CD4-positive, alpha-beta T cell treated with Interleukin-6 at 100 ng/mL for 8 hours (primary cell): ENCODE measurements around the gene WFIKKN1.
A peak's percentile ranks its signal among the peaks of the same experiment; 100 is the strongest.
"Not testable (repeated sequence)": the region's sequence is repeated elsewhere in the genome, so short reads cannot be mapped to it uniquely, and the experiment has no call there.

Experiments
- DNase-seq: peaks from one replicate; pipeline ENCODE4 v3.0.0-alpha.2; 2020; ENCODE audit warnings: mixed read lengths, low spot score

Gene WFIKKN1

GRCh38 chr16:595094-595528 is 35.7 kb upstream of the WFIKKN1 start:
- no peak for DNase-seq

DNA sequence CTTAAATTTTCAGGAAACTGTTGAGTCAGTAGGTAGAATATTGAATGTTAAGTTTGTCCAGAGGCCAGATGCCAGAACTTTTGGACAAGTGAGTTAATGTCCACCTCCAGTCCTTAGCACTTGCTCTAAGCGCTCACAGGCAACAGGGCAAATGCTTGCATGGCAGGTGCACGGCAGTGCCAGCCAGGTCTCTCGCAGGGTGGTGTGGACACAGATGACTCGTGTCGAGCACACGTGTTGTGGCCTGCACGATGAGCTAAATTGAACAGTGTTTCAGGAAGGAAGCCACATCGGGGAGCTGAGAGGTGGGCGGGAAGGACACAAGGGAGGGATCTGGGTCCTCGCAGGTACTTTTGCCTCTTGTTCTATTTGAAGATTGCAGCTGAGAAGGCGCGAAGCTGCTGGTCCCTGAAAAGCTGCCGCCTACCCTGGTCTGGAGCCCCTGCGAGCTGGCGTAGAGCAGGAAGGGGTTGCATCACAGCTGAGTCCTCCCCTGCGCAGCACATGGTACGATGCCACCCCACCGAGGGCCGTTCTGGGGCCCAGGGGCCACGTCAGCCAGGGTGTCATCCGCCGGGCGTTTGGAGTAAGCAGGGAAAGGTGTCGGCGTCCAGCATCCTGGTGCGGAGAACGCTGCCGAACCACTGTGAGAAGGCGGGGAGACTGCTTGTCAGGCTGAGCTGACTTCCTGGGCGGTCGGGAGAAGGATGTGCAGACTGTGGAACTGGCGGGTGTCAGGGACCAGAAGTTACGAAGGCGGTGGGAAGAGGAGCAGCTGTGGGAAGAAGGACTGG is 34.6 kb upstream of the WFIKKN1 start:
- no peak for DNase-seq

GRCh38 chr16:596736-597060 is 34.1 kb upstream of the WFIKKN1 start:
- DNase-seq = no peak

GRCh38 chr16:597655-598054 is 33.1 kb upstream of the WFIKKN1 start:
- DNase-seq = not testable (repeated sequence)

DNA sequence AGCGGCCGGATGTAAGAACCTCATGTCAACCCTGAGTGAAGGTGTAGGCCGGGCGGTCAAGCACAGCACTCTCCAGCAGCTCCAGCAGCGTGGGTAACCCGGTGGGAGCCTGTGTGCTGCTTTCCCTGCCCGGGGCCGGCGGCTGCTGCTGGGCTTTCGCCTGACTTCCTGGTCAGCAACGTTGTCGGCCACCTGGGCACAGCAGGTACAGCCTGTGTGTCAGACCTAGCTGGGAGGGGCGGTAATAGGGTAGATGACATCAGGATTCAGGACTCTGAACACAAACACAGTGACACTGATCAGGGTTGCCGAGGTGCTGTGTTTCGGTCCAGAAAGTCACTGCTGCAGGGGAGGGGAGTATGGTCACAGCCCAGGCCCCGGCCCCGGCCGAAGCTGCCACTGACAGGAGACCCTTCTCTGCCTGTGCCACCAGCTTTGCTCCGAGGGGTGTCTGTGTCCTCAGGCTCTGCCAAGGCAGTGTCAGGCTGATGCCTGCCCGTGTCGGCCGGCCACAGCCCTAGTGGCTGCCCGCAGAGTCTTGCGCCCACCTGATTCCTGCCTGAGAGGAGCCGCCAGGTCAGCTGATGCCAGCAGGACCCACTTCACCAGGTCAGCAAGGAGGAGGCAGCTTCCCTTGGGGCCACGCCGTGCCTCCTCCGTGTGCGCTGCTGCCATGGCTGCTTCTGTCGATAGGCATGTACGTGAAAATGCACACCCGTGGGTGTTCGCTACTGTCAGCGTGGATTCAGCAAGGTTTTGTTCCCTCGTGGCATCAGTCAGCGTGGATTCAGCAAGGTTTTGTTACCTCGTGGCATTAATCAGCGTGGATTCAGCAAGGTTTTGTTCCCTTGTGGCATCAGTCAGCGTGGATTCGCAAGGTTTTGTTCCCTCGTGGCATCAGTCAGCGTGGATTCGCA is 31.7 kb upstream of the WFIKKN1 start:
- no peak for DNase-seq

GRCh38 chr16:600781-601180 is 30.0 kb upstream of the WFIKKN1 start:
- DNase-seq = no peak

- no peak for DNase-seq
These were observed 26.9 kb upstream of the WFIKKN1 start for GRCh38 chr16:603933-604332.

DNA sequence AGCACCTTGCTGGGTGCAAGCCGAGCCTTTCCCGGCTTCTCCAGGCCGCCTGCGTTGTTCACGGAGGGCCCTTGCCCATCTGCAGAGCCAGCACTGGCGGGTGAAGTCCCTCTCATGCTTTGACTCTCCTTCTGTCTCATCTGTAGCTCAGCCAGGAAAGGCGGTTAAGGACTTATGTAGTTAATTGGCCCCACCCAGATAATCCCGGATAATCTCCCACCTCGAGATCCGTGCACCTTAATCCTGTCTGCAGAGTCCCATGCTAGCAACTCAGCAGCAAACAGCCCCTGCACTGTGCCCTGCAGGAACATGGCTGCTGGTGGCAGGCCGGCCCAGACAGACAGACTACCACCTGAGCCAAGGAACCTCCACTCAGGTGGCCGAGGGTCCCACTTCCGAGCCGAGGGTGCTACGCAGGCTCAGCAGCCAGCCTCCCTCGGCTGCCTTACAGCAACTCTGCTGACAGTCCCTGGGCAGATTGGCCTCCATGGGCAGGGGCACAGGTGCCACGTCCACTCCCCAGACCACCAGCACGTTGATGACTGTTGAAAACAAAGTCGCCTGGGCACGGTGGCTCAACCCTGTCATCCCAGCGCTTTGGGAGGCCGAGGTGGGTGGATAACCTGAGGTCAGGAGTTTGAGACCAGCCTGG is 24.0 kb upstream of the WFIKKN1 start:
- no peak for DNase-seq

DNA sequence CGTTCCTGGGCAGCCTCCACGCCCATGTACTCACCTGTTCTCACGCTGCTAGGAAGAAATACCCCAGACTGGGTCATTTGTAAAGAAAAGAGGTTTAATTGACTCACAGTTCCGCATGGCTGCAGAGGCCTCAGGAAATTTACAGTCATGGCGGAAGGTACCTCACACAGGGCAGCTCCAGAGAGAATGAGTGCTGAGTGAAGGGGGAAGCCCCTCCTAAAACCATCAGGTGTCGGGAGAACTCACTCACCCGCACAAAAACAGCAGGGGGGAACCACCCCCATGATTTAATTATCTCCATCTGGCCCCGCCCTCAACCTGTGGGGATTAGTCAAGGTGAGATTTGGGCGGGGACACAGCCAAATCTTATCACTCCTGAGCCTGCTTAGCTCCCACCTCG is 22.8 kb upstream of the WFIKKN1 start:
- DNase-seq = no peak

DNA sequence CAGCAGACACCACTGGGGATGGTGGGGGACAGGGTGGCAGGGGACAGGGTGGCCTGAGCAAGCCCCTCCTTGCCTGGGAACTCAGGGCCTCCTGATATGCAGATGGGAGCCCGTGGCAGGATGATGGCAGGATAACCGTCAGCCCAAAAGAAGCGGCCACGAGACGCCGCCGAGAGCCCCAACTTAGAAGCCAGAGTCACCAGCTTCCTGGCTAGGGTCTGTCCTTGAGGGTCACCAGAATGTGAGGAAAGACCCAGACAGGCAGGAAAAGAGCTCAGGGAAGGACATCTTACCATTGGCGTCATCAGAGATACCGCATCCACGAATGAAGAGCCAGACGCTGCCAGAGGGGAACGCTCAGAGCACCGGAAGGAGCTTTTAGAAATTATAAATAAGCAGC is 21.5 kb upstream of the WFIKKN1 start:
- no peak for DNase-seq

GRCh38 chr16:609984-610383 is 20.8 kb upstream of the WFIKKN1 start:
- DNase-seq = no peak

DNA sequence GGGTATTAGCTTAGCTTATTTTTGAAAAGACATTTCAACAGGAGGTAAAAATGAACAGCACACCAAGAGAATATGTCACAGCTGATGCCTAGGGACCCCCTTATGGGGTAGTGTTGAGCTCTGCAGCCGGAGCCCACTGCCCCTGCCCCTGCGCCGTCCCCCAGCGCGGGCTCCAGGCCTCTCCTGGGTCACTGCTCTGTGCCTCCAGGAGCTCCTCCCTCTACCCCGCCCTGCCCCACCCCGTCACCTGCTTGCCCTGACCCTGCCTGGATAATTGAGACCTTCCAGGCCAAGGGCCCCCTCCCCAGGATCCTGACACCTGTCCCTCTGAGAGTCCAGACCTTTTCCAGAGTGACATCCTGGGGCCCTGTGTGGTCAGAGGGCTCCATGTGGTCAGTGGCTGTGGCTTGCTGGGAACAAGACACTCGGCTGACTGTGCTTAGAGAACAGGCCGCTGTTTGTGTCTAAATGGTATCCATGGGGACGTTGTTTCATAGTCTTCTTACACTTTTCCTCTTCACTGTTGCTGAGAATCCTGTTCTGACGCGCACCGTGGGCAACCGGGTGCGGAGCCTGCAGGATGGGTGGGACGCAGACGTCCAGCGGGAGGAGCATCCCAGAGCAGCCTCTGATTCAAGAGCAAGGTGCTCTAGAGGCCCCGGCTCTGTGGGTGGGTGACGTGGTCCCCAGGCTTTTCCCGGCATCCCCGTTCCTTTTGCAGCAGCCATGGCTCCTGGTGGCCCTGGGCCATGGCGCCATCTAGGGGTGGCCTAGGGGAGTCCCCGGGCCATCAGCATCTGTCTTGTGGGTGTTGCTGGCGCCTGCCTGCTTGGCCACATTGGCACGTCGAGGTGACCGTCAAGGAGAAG is 20.0 kb upstream of the WFIKKN1 start:
- peak; percentile 36 for DNase-seq

GRCh38 chr16:615122-615521 is 15.7 kb upstream of the WFIKKN1 start:
- no peak for DNase-seq

DNA sequence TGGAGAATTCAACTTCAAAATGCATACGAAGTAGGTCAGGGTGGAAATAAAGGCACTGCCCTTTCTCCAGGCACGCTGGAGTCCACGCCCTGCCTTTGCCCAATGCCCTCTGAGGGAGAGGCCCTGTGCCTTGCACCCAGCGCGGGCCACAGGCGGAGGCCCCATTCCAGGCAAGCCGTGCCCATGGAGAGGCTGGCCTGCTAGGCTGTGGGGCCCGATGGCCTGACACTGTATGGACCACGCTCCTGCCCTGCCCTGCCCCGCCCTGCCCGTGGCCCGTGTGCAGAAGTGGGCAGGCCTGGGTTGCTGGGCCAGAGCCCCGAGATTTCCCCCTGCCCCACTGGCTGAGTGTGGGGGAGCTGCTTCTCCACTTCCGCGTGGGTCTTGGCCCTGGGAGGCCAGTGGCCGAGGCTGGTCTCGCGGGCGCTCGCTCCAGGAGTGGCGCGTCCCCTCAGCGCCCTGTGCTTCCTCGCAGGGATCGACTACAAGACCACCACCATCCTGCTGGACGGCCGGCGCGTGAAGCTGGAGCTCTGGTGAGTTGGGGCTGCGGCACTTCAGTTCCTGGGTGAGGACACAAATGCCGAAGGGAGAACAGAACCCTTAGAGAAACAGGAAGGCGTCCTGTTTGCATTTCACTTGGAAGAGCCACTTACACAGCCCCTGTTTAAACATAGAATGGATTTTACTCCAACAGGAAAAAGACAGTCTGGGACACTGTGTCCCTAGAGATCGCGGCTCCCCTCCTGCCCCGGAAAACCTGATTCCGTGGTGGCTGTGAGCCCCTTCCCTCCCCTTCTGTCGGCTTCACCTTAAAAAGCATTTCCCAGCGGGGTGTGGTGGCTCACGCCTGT is 13.8 kb upstream of the WFIKKN1 start:
- DNase-seq = no peak

DNA sequence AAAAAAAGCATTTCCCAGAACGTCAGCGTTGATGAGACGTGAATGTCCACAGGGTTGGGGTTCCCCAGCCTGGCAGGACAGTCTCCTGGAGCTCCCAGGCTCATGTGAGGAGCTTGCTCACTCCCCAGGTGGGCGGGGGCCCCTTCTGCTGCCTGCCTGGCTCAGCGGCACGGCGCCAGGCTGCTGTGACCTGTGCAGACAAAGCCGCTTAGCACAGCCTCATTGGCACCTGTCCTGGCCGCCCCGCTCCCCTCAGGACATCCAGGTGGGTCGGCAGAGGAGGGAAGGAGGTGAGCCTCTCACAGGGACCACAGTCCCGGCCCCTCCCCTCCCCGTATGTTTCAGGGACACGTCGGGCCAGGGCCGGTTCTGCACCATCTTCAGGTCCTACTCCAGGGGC is 12.9 kb upstream of the WFIKKN1 start:
- DNase-seq = no peak

DNA sequence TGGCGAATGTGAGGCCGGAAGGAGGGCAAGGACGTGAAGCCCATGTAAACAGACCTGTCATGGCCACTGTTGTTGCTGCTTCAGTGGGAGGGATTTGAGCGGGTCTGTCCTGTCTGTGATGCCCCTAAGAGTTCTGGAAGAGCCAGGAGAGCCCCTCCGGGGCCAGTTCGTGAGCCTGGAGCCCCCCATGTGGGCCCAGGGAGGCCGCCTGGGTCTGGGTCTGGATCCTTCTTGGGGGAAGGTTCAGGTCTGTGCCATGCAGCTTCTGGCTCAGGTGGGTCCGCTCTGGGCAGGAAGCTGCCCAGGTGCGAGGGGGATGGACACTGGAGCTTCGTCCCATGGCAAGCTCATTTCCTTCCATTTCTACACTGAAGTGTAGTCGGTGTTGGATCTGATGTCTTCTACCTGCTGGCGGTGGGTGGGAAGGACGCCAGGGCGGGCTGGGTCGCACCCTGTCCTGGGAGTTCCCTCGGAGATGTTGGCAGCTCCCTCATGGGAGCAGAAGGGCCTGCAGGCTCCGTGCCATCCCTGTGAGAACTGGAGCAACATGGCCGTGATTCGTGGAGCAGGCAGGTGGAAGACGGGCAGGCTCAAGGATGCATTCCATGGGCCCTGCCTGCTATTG is 11.2 kb upstream of the WFIKKN1 start:
- DNase-seq = no peak

DNA sequence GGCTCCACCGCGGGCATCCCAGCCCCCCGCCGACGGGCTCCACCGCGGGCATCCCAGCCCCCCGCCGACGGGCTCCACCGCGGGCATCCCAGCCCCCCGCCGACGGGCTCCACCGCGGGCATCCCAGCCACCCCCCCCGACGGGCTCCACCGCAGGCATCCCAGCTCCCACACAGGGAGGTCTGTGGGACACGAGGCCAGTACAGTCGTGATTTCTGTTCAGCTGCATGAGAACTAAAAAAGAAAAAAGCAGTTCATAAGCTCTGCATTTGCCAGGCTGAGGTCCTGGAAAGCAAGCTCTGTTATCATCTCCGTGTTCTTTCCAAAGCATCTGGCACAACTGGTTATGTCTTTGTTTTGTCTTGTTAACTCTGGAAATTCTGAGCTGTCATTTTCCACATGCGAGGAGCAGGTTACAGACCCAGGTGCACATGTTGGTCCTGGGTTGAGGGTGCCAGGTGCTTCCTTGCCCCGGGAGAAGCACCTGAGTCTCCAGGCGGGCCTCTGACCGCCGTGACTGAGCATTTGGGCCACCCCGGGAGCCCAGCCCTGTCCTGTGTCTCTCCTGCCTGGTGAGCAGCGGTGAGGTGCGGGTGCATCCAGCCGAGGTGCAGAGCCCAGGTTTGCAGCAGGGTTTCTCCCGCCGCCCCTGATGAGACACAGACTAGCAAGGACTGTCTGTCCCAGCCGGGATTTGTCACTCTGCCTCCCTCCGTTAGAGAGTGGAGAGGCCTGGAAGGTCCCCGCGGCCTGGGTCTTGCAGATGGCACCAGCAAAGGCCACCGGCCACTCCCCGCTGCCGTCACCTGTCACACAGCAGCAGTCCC is 9.9 kb upstream of the WFIKKN1 start:
- no peak for DNase-seq

DNA sequence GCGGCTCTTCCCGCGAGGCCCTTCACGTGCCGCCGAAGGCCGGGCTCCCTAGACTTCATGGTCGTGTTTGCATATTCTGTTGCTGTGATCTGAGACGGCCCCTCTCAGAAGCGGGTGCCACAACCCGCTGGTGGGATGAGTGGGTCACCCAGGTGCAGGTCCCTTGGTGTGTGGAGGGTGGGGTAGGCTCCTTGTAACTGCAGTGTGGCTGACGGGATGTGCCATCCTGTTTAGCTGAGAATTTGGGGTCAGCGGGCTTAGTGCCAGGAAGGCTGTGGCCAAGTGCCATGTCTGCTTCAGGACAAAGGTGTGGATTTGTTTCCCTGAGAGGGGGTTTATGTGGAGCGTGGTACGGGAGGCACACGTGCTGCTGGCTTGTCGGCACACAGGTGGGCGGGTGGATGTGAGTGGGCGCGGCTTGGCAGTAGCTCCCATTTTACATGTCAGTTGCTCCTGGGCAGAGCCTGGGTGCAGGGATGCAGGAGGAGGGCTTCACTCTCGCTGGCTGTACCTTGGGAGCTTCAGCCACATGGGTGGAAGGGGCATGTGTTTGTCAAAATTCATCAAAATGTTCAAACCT is 9.2 kb upstream of the WFIKKN1 start:
- no peak for DNase-seq

DNA sequence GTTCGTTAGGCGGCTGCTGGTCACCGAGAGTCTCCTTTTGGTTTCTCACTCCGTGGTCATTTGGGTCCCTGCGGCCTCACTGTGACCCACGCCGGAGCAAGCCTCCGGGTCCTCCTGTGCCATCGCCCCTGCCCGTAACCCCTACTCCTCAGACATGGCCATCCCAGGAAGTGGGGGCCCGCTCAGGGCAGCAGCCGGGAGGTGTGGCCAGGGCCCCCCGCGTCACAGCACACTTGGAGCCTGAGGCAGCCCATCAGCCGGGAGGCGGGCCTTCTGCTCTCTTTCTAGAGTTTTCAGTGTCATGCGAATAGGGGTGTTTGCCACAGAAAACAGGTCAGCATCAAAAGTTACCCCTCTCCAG is 7.9 kb upstream of the WFIKKN1 start:
- no peak for DNase-seq
